PC-9 (cell line): ENCODE data around the gene PDCD4. TPM values are rescaled to one million over a fixed set of nuclear protein-coding genes. Genes with fewer than 3 reads are reported as not detected.

Experiments used
- BruUV-seq: library from RNA; stranded (reverse); fragments of 400-500 nt; replicated peaks from 2 replicates; lab custom pipeline; 2021; lab: Mats Ljungman, UMichigan
- CTCF ChIA-PET: fragments of 300-600 bp; sonication (Branson Sonifier 250); formaldehyde crosslinking; loops from one replicate; lab custom pipeline; 2022; ENCODE audit warnings: antibody characterized with exemption; lab: Charles Lee
- POLR2A ChIA-PET: fragments of 300-600 bp; sonication (Branson Sonifier 250); formaldehyde crosslinking; loops from one replicate; lab custom pipeline; 2022; ENCODE audit warnings: antibody characterized with exemption; ENCODE audit not compliant: unreplicated experiment; lab: Charles Lee
- DNase-seq, 2 experiments: peaks; one replicate each; pipeline versions ENCODE4 v3.0.0 to v3.0.0-alpha.2; 2015 to 2022; ENCODE audit warnings: mixed read lengths in 1 of 2
- H2AFZ ChIP-seq: fragments of 200-600 bp; sonication (generic); 2 replicates; pipeline ENCODE4 v1.8.1; 2017; ENCODE audit warnings: antibody characterized with exemption
- H3F3A ChIP-seq: fragments of 200-600 bp; sonication (generic); 2 replicates; pipeline ENCODE4 v1.8.1; 2017; ENCODE audit warnings: antibody characterized with exemption, mild to moderate bottlenecking, low read depth; ENCODE audit not compliant: insufficient read depth
- H3K27ac ChIP-seq: fragments of 200-600 bp; sonication (generic); 2 replicates; pipeline ENCODE4 v1.6.1; 2016; ENCODE audit warnings: mixed run types
- H3K27me3 ChIP-seq: fragments of 200-600 bp; sonication (generic); 2 replicates; pipeline ENCODE4 v1.6.1; 2016; ENCODE audit warnings: low read depth, mixed run types; ENCODE audit not compliant: insufficient read depth
- H3K36me3 ChIP-seq: fragments of 200-600 bp; sonication (generic); 2 replicates; pipeline ENCODE4 v1.6.1; 2016; ENCODE audit warnings: low read depth, mixed run types
- H3K4me1 ChIP-seq: fragments of 200-600 bp; sonication (generic); replicated peaks from 2 replicates; pipeline ENCODE4 v1.6.1; 2016; ENCODE audit warnings: mixed run types; ENCODE audit not compliant: insufficient read depth
- H3K4me2 ChIP-seq: fragments of 200-600 bp; sonication (generic); 2 replicates; pipeline ENCODE4 v1.6.1; 2017; ENCODE audit warnings: mixed run types
- H3K4me3 ChIP-seq: fragments of 200-600 bp; sonication (generic); 2 replicates; pipeline ENCODE4 v1.6.1; 2016; ENCODE audit warnings: mixed run types
- H3K79me2 ChIP-seq: fragments of 200-600 bp; sonication (generic); 2 replicates; pipeline ENCODE4 v1.6.1; 2017; ENCODE audit warnings: low read depth, mixed run types
- H3K9me2 ChIP-seq: fragments of 200-600 bp; sonication (generic); 2 replicates; pipeline ENCODE4 v1.8.1; 2017; ENCODE audit warnings: mild to moderate bottlenecking; ENCODE audit not compliant: insufficient read depth
- H3K9me3 ChIP-seq: fragments of 200-600 bp; sonication (generic); 2 replicates; pipeline ENCODE4 v1.8.1; 2016; ENCODE audit warnings: low read depth; ENCODE audit not compliant: insufficient read depth
- H4K20me1 ChIP-seq: fragments of 200-600 bp; sonication (generic); 2 replicates; pipeline ENCODE4 v1.8.1; 2017; ENCODE audit not compliant: insufficient read depth
- CTCF ChIP-seq: fragments of 200-600 bp; sonication (generic); conservative IDR thresholded peaks from 2 replicates; pipeline ENCODE4 v1.6.1; 2017; ENCODE audit warnings: mixed run types, antibody characterized with exemption, mild to moderate bottlenecking, moderate library complexity
- EZH2 ChIP-seq: fragments of 200-600 bp; sonication (generic); IDR thresholded peaks from 2 replicates; pipeline ENCODE4 v1.8.0; 2017; ENCODE audit warnings: antibody characterized with exemption, low read depth
- intact Hi-C: fragments of 100-400 bp; cut with micrococcal nuclease; formaldehyde crosslinking; loops from one replicate; pipeline ENCODE4 v1.10.0; 2022; ENCODE audit not compliant: unreplicated experiment
- total RNA-seq: library from RNA; stranded (reverse); gene quantifications from 2 replicates; pipeline ENCODE4 v1.2.3, GENCODE V29; 2021

PDCD4 gene
- total RNA-seq, 1 experiment from 2014 or later = 92.4 TPM

- H4K20me1 ChIP-seq = no peaks in the 10 kb centered on the region
- no peak overlapping the region for H3K4me2 ChIP-seq
- intact Hi-C loops = no loop called here
- ChIA-PET CTCF (no interaction called here), POLR2A (no interaction called here)
- no peaks in the 10 kb centered on the region for H3K36me3 ChIP-seq
- no peak for DNase-seq
- H3K4me3 ChIP-seq = no peak overlapping the region
- H3F3A ChIP-seq = no peaks in the 10 kb centered on the region
- no peaks in the 10 kb centered on the region for H3K9me3 ChIP-seq
- no peaks in the 10 kb centered on the region for H3K79me2 ChIP-seq
- no TSS peak for BruUV-seq
- H2AFZ ChIP-seq = no peak overlapping the region
- no peak overlapping the region for H3K27ac ChIP-seq
- TF ChIP-seq EZH2 = no peak
- no peak for TF ChIP-seq CTCF
- H3K4me1 ChIP-seq = peaks cover 13% of the 10 kb centered on the region; the same call in 1 of the 2 replicates
- H3K9me2 ChIP-seq = no peaks in the 10 kb centered on the region
- no peaks in the 10 kb centered on the region for H3K27me3 ChIP-seq
Observed at GRCh38 chr10:110843796-110844616, 27.7 kb upstream of the PDCD4 start.

- H3F3A ChIP-seq = no peaks in the 10 kb centered on the region
Observed at GRCh38 chr10:110844617-110844881, 27.2 kb upstream of the PDCD4 start.

GRCh38 chr10:110845192-110845755, 26.5 kb upstream of the PDCD4 start:
- Histone ChIP-seq H3K9me3 (no peaks in the 10 kb centered on the region), H3K4me3 (no peak overlapping the region), H3K79me2 (no peaks in the 10 kb centered on the region), H4K20me1 (no peaks in the 10 kb centered on the region), H3K9me2 (no peaks in the 10 kb centered on the region), H3K4me1 (peaks cover 13% of the 10 kb centered on the region; the same call in 1 of the 2 replicates), H2AFZ (no peak overlapping the region), H3K36me3 (no peaks in the 10 kb centered on the region), H3K4me2 (no peak overlapping the region), H3F3A (no peaks in the 10 kb centered on the region), H3K27ac (no peak overlapping the region), H3K27me3 (no peaks in the 10 kb centered on the region)
- POLR2A ChIA-PET = no interaction called here
- TF ChIP-seq EZH2 = no peak
- TF ChIP-seq CTCF = no peak
- DNase-seq = no peak
- CTCF ChIA-PET = no interaction called here
- intact Hi-C loops = no loop called here
- BruUV-seq = no TSS peak

More at GRCh38 chr10:110844617-110844881, 27.2 kb upstream of the PDCD4 start:
- Histone ChIP-seq H3K27ac (no peak overlapping the region), H3K9me3 (no peaks in the 10 kb centered on the region), H3K4me3 (no peak overlapping the region), H2AFZ (no peak overlapping the region), H3K4me1 (peaks cover 13% of the 10 kb centered on the region; the same call in 1 of the 2 replicates), H3K79me2 (no peaks in the 10 kb centered on the region), H3K4me2 (no peak overlapping the region), H3K9me2 (no peaks in the 10 kb centered on the region), H4K20me1 (no peaks in the 10 kb centered on the region), H3K36me3 (no peaks in the 10 kb centered on the region), H3K27me3 (no peaks in the 10 kb centered on the region)
- ChIA-PET CTCF (no interaction called here), POLR2A (no interaction called here)
- intact Hi-C loops = no loop called here
- BruUV-seq = no TSS peak
- no peak for DNase-seq
- TF ChIP-seq EZH2 = no peak
- no peak for TF ChIP-seq CTCF
